Loucy (cell line): ENCODE data around the gene C18orf32.

Source experiments
- CTCF ChIP-seq: fragments of 200-600 bp; sonication (generic); conservative IDR thresholded peaks from 2 replicates; pipeline ENCODE4 v1.5.1; 2014; ENCODE audit warnings: mild to moderate bottlenecking, antibody characterized with exemption, low read length
- EZH2phosphoT487 ChIP-seq: fragments of 200-600 bp; IDR thresholded peaks from 2 replicates; pipeline ENCODE4 v1.6.1; 2018; ENCODE audit warnings: antibody characterized with exemption, mild to moderate bottlenecking, moderate library complexity, borderline replicate concordance

DNA sequence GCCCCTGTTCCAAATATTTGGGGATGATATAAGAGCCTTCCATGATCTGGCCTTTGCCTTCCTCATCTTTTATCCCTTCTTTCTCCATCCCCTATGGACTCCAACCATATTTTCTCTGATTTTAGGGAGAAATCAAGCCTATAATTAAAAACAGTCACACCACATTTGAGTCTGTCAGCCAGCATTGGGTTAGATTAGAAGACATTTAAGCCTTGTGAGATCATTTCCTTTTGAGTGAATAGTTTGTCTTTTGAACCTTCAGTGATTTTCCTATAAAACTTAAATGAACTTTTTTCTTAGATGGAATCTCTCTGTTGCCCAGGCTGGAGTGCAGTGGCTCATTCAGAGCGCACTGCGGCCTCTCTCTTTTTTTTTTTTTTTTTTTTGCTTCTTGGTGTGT is 7.6 kb upstream of the C18orf32 start:
- TF ChIP-seq CTCF (no peak), EZH2phosphoT487 (no peak)
